WTC11 (cell line): ENCODE measurements around the gene C1orf232. TPM values are rescaled to one million over a fixed set of nuclear protein-coding genes. Genes with fewer than 3 reads are reported as not detected.

Experiments
- ATAC-seq: fragments of 200-7000 bp; cut with Tn5 transposase; 2 replicates; pipeline ENCODE4 v1.10.0; 2021; ENCODE audit warnings: mild to moderate bottlenecking, moderate library complexity
- CTCF ChIA-PET: fragments of 300-600 bp; sonication (Branson Sonifier 250); formaldehyde crosslinking; loops from one replicate; lab custom pipeline; 2021; ENCODE audit warnings: antibody characterized with exemption; lab: Charles Lee
- POLR2A ChIA-PET: fragments of 350-600 bp; sonication (Branson Sonifier 250); formaldehyde crosslinking; loops from one replicate; lab custom pipeline; 2021; ENCODE audit warnings: antibody characterized with exemption; lab: Charles Lee
- DNase-seq: peaks from one replicate; pipeline ENCODE4 v3.0.0; 2021; ENCODE audit warnings: low spot score
- H3K27ac Mint-ChIP-seq: 2 replicates; pipeline ENCODE4 v1.8.0; 2021; ENCODE audit warnings: mixed read lengths
- H3K27me3 Mint-ChIP-seq: 2 replicates; pipeline ENCODE4 v1.8.0; 2021; ENCODE audit warnings: low read depth, mild to moderate bottlenecking, moderate library complexity, mixed read lengths
- H3K36me3 Mint-ChIP-seq: 2 replicates; pipeline ENCODE4 v1.8.0; 2021; ENCODE audit warnings: mixed read lengths
- H3K4me1 Mint-ChIP-seq: 2 replicates; pipeline ENCODE4 v1.8.0; 2022; ENCODE audit warnings: mixed read lengths
- H3K4me3 Mint-ChIP-seq: 2 replicates; pipeline ENCODE4 v1.8.0; 2021; ENCODE audit warnings: mild to moderate bottlenecking, moderate library complexity, mixed read lengths
- H3K9me3 Mint-ChIP-seq: 2 replicates; pipeline ENCODE4 v1.8.0; 2021; ENCODE audit warnings: mixed read lengths
- AR ChIP-seq: fragments of 250-450 bp; sonication (Bioruptor Pico); IDR thresholded peaks from 2 replicates; pipeline ENCODE4 v1.9.0; 2021; ENCODE audit warnings: mild to moderate bottlenecking
- ATF1 ChIP-seq: sonication (generic); formaldehyde crosslinking; IDR thresholded peaks from 2 replicates; pipeline ENCODE4 v1.8.1; 2023; ENCODE audit warnings: mild to moderate bottlenecking, moderate library complexity, missing genetic modification reagents
- E2F5 ChIP-seq: sonication (generic); formaldehyde crosslinking; IDR thresholded peaks from 2 replicates; pipeline ENCODE4 v1.8.1; 2022; ENCODE audit warnings: mild to moderate bottlenecking, moderate library complexity, missing genetic modification reagents
- FOXJ3 ChIP-seq: sonication (generic); formaldehyde crosslinking; IDR thresholded peaks from 2 replicates; pipeline ENCODE4 v1.9.0; 2021; ENCODE audit warnings: missing genetic modification reagents, mild to moderate bottlenecking, borderline replicate concordance
- GTF2I ChIP-seq: fragments of 250-450 bp; sonication (Bioruptor Pico); conservative IDR thresholded peaks from 2 replicates; pipeline ENCODE4 v1.4.0; 2021; ENCODE audit warnings: mild to moderate bottlenecking
- HMGA2 ChIP-seq: fragments of 250-450 bp; sonication (Bioruptor Pico); IDR thresholded peaks from 2 replicates; pipeline ENCODE4 v1.4.0; 2021; ENCODE audit warnings: mild to moderate bottlenecking, moderate library complexity
- HMGXB4 ChIP-seq: sonication (generic); formaldehyde crosslinking; IDR thresholded peaks from 2 replicates; pipeline ENCODE4 v1.8.1; 2023; ENCODE audit warnings: mild to moderate bottlenecking, moderate library complexity, missing genetic modification reagents
- NR3C1 ChIP-seq: sonication (generic); formaldehyde crosslinking; conservative IDR thresholded peaks from 2 replicates; pipeline ENCODE4 v1.8.1; 2023; ENCODE audit warnings: low read depth, mild to moderate bottlenecking, missing genetic modification reagents
- PREB ChIP-seq: sonication (generic); formaldehyde crosslinking; IDR thresholded peaks from 2 replicates; pipeline ENCODE4 v1.8.1; 2022; ENCODE audit warnings: mild to moderate bottlenecking, missing genetic modification reagents, moderate library complexity, borderline replicate concordance
- total RNA-seq: library from RNA; stranded (reverse); gene quantifications from 3 replicates; pipeline ENCODE4 v1.2.3, GENCODE V29; 2021
- TF ChIP-seq, protein P1 (sequence below): sonication (generic); formaldehyde crosslinking; IDR thresholded peaks from 2 replicates; pipeline ENCODE4 v1.8.0; 2023; ENCODE audit warnings: missing genetic modification reagents, mild to moderate bottlenecking, borderline replicate concordance
- TF ChIP-seq, protein P2 (sequence below): sonication (generic); formaldehyde crosslinking; IDR thresholded peaks from 2 replicates; pipeline ENCODE4 v1.8.1; 2023; ENCODE audit warnings: mild to moderate bottlenecking, missing genetic modification reagents
- TF ChIP-seq, protein P3 (sequence below): sonication (generic); formaldehyde crosslinking; IDR thresholded peaks from 2 replicates; pipeline ENCODE4 v1.8.0; 2022; ENCODE audit warnings: mild to moderate bottlenecking, missing genetic modification reagents
- TF ChIP-seq, protein P4 (sequence below): fragments of 250-450 bp; sonication (Bioruptor Pico); IDR thresholded peaks from 2 replicates; pipeline ENCODE4 v1.9.0; 2021; ENCODE audit warnings: mild to moderate bottlenecking
- TF ChIP-seq, protein P5 (sequence below): sonication (generic); formaldehyde crosslinking; IDR thresholded peaks from 2 replicates; pipeline ENCODE4 v1.8.0; 2022; ENCODE audit warnings: missing genetic modification reagents

C1orf232 gene
- total RNA-seq, 1 experiment from 2014 or later = not detected

- TF ChIP-seq HMGXB4 = peak; percentile 90
- TF ChIP-seq NR3C1 (CRISPR knock-in tag) = no peak
- TF ChIP-seq GTF2I (CRISPR knock-in tag) = no peak
- TF ChIP-seq, protein P1, sequence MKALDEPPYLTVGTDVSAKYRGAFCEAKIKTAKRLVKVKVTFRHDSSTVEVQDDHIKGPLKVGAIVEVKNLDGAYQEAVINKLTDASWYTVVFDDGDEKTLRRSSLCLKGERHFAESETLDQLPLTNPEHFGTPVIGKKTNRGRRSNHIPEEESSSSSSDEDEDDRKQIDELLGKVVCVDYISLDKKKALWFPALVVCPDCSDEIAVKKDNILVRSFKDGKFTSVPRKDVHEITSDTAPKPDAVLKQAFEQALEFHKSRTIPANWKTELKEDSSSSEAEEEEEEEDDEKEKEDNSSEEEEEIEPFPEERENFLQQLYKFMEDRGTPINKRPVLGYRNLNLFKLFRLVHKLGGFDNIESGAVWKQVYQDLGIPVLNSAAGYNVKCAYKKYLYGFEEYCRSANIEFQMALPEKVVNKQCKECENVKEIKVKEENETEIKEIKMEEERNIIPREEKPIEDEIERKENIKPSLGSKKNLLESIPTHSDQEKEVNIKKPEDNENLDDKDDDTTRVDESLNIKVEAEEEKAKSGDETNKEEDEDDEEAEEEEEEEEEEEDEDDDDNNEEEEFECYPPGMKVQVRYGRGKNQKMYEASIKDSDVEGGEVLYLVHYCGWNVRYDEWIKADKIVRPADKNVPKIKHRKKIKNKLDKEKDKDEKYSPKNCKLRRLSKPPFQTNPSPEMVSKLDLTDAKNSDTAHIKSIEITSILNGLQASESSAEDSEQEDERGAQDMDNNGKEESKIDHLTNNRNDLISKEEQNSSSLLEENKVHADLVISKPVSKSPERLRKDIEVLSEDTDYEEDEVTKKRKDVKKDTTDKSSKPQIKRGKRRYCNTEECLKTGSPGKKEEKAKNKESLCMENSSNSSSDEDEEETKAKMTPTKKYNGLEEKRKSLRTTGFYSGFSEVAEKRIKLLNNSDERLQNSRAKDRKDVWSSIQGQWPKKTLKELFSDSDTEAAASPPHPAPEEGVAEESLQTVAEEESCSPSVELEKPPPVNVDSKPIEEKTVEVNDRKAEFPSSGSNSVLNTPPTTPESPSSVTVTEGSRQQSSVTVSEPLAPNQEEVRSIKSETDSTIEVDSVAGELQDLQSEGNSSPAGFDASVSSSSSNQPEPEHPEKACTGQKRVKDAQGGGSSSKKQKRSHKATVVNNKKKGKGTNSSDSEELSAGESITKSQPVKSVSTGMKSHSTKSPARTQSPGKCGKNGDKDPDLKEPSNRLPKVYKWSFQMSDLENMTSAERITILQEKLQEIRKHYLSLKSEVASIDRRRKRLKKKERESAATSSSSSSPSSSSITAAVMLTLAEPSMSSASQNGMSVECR (CRISPR knock-in tag) = peak; percentile 89; the same call in 1 of the 2 replicates
- TF ChIP-seq PREB (CRISPR knock-in tag) = no peak
- TF ChIP-seq, protein P2, sequence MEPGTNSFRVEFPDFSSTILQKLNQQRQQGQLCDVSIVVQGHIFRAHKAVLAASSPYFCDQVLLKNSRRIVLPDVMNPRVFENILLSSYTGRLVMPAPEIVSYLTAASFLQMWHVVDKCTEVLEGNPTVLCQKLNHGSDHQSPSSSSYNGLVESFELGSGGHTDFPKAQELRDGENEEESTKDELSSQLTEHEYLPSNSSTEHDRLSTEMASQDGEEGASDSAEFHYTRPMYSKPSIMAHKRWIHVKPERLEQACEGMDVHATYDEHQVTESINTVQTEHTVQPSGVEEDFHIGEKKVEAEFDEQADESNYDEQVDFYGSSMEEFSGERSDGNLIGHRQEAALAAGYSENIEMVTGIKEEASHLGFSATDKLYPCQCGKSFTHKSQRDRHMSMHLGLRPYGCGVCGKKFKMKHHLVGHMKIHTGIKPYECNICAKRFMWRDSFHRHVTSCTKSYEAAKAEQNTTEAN (CRISPR knock-in tag) = 0 out of 2 replicates have a peak, but pooled peaks have one; percentile 67
- TF ChIP-seq, protein P3, sequence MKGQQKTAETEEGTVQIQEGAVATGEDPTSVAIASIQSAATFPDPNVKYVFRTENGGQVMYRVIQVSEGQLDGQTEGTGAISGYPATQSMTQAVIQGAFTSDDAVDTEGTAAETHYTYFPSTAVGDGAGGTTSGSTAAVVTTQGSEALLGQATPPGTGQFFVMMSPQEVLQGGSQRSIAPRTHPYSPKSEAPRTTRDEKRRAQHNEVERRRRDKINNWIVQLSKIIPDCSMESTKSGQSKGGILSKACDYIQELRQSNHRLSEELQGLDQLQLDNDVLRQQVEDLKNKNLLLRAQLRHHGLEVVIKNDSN (CRISPR knock-in tag) = peak; percentile 75
- no peak for TF ChIP-seq HMGA2 (CRISPR knock-in tag)
- TF ChIP-seq E2F5 = peak; percentile 95
- TF ChIP-seq ATF1 (CRISPR knock-in tag) = 0 out of 2 replicates have a peak, but pooled peaks have one; percentile 60
Observed at GRCh38 chr1:26161415-26162219, 7.1 kb downstream of the C1orf232 start (continued).

- Mint-ChIP-seq H3K4me1 (peaks cover 61% of the 10 kb centered on the region), H3K4me3 (peak overlapping the region; percentile 61), H3K36me3 (no peaks in the 10 kb centered on the region), H3K27ac (no peak overlapping the region), H3K27me3 (peaks cover 94% of the 10 kb centered on the region), H3K9me3 (no peaks in the 10 kb centered on the region)
- CTCF ChIA-PET = interaction anchor here (0.6 to 2.0 kb wide), 8 partner anchors 9 to 235 kb away, joined by 3 to 11 read pairs (median 4); partner anchors contain the start of genes CEP85 and ZNF593
- POLR2A ChIA-PET = no interaction called here
- DNase-seq (no peak), ATAC-seq (peak; percentile 3; the same call in 1 of the 2 replicates)
- TF ChIP-seq, protein P4, sequence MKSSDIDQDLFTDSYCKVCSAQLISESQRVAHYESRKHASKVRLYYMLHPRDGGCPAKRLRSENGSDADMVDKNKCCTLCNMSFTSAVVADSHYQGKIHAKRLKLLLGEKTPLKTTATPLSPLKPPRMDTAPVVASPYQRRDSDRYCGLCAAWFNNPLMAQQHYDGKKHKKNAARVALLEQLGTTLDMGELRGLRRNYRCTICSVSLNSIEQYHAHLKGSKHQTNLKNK (CRISPR knock-in tag) = no peak
- TF ChIP-seq, protein P5, sequence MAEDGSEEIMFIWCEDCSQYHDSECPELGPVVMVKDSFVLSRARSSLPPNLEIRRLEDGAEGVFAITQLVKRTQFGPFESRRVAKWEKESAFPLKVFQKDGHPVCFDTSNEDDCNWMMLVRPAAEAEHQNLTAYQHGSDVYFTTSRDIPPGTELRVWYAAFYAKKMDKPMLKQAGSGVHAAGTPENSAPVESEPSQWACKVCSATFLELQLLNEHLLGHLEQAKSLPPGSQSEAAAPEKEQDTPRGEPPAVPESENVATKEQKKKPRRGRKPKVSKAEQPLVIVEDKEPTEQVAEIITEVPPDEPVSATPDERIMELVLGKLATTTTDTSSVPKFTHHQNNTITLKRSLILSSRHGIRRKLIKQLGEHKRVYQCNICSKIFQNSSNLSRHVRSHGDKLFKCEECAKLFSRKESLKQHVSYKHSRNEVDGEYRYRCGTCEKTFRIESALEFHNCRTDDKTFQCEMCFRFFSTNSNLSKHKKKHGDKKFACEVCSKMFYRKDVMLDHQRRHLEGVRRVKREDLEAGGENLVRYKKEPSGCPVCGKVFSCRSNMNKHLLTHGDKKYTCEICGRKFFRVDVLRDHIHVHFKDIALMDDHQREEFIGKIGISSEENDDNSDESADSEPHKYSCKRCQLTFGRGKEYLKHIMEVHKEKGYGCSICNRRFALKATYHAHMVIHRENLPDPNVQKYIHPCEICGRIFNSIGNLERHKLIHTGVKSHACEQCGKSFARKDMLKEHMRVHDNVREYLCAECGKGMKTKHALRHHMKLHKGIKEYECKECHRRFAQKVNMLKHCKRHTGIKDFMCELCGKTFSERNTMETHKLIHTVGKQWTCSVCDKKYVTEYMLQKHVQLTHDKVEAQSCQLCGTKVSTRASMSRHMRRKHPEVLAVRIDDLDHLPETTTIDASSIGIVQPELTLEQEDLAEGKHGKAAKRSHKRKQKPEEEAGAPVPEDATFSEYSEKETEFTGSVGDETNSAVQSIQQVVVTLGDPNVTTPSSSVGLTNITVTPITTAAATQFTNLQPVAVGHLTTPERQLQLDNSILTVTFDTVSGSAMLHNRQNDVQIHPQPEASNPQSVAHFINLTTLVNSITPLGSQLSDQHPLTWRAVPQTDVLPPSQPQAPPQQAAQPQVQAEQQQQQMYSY (CRISPR knock-in tag) = no peak
- no peak for TF ChIP-seq FOXJ3
- TF ChIP-seq AR (CRISPR knock-in tag) = no peak
Observed at GRCh38 chr1:26160527-26161414, 8.0 kb downstream of the C1orf232 start.
